HL-60/S4 treated with retinoic acid at 250 ng/mL for 4 days and 3 days (cell line): ENCODE data around the gene SEMA3B.
"Not testable (repeated sequence)": the region's sequence is repeated elsewhere in the genome, so short reads cannot be mapped to it uniquely, and the experiment has no call there.

ENCODE experiments used
- in situ Hi-C: fragments of 300-500 bp; cut with MboI; formaldehyde crosslinking; loops from 2 replicates; pipeline ENCODE4 v1.7.0; 2022; ENCODE audit warnings: low sequenced_read_pairs

The SEMA3B gene

DNA sequence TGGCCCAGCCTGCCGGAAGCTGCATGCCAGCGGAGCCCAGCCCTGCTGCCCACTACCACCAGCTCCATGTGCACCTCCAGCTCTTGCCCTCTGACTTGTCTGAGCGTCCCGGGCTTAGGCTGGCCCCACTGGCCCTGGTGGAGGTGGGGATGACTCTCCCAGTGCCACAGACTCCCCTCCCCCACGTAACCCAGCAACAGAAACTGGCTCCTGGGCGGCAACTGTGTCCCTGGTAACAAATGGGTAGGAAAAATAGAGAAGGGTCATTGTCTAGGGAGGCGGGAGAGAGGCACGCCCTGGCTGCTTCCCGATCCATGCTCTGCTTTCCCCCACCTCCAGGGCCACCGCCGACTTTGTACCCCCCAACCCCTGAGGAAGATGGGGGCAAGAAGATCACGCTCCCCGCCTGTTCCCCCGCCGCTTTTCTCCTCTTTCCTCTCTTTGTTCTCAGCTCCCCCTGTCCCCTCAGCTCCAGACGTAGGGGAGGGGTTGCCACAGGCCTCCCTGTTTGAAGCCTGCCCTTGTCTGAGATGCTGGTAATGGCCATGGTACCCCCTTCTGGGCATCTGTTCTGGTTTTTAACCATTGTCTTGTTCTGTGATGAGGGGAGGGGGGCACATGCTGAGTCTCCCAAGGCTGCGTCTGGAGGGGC is 10.8 kb upstream of the SEMA3B start:
- in situ Hi-C loops = no loop called here

DNA sequence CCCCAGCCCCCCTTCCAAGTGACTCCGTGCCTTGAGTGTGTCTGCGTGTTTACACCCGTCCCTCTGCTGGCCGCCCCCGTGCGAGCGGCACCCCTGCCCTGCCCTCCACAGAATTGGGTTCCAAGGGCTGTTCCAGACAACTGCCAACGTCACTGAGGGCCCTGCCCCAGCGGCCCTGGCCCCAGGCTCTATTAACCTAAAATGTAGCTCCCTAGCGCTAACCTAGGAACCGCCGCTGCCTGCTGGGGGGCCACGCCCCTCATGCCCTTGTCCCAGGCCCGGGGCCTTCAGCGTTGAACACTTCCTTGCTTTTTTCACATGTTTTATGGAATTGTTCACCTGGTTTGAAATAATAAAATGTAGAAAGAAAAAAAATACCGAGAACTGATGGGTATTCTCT is 10.0 kb upstream of the SEMA3B start:
- in situ Hi-C loops = no loop called here

DNA sequence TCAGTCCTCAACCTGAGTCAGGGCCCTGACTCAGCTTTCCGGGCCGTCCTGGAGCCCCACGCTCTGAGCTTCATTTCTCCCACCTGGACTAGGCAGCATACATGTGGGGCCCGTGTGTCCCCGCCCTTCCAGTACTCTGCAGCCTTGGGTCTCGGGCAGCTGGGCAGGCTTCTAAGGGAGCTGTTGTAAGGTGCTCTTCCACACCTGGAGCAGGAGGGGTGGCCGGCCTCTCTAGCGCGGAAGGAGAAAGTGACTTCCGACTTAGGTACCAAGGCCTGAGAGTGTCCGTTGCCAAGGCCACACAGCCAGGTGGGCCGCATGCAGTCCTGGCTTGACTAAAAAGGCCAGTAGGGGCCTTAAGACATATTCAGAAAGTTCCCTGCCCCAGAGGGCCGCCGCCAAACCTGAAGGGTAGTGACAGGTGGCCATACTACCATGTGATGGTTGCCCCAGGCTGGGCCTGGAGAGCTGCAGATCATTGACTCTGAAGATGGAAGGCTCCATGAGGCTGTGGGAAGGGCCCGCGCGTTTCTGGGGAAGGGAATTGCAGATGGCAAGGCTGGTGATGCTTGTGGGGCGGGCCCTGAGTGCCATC is 9.4 kb upstream of the SEMA3B start:
- in situ Hi-C loops = no loop called here

DNA sequence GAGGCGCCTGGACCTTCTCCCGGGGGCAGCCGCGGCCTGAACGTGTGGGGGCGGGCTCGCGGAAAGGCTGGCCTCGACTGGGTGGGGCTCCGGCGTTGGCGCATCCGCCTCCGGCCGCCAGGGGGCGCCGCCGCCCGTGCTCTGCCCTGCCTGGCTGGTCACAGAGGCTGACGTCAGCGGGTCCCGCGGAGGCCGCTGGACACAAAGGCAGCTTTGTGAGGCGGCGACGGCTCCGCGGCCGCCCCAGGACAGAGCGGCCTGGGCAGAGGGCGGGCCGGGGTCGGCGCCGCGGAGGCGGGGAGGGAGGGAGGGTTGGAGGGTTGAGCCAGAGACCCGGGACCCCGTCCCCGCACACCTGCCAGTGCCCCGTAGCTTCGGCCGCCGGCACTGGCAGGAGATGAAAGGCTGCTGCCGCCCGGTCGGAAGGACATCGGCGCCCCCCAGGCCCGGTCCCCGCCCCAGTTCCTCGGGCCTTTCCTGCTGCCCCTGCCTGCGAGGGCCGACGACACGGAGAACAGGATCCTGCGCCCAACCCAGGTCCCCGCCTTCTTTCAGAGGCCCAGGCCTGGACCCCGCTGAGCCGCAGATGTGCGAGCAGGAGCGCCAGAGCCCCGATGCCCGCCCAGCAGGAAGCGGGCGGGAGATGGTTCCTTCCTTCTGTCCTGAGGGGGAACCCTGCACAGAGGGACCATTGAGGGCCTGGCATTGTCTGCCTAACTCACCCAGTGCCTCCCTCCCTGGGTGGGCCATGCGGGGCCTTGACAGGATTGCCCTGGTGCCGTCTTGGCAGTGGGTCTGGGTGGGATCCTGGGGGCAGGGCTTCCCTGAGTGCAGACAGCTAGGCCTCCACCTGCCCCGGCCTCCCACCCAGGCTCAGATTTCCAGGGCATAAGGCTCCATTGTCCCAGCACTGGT is 8.7 kb upstream of the SEMA3B start:
- in situ Hi-C loops = no loop called here

DNA sequence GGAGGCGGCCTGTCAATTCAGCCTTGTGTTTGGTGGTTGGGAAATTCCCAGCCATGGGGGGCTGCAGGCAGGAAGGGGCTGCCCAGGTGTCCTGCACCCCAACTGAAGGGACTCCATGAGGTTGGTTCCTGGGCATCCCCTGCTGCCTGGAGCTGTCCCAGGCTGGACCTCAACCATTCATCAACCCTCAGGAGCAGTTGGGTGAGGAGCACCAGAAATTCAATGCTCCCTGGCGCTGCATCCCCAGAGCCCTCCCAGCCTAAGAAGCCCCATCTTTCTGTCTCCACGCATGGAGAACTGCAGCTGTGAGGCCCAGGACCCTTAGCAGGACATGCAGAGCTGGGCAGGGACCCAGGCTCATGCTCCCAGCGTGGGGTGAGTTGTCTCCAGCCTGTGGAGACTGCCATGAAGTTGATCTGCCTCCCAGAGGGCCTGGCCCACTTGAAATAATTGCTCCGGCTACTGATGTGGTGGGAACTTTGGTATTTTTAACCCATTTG is 8.0 kb upstream of the SEMA3B start:
- in situ Hi-C loops = no loop called here

DNA sequence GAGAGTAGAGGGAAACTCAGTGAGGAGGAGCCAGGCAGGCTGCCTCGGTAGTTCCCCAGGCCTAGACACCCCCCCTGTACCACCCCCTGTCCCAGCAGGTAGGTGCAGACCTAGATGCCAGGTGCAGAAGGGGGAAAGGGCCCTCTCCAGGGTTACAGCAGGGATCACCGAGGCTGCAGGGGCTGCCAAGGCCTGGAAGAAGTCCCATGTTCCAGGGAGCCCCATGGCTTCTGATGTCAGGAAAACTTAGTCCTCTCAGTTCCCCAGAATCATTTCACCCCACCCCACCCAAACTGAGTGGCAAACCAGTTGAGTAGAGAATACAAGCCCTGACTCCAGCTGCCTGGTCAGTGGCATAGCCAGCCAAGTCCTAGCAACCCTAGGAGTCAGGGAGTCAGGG is 7.4 kb upstream of the SEMA3B start:
- in situ Hi-C loops = no loop called here

DNA sequence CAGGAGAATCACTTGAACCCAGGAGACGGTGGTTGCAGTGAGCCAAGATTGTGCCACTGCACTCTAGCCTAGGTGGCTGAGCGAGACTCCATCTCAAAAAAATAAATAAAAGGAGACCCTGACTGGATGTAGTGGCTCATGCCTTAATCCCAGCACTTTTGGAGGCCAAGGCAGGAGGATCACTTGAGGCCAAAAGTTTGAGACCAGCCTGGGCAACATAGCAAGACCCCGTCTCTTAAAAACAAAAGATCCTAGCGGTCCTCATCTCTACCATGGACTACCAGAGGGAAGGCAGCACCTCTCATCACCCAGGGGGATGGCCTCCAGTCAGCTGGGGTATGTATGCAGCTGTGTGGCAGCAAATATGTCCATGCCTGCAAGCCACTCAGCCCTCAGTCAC is 6.7 kb upstream of the SEMA3B start:
- in situ Hi-C loops = not testable (repeated sequence)

DNA sequence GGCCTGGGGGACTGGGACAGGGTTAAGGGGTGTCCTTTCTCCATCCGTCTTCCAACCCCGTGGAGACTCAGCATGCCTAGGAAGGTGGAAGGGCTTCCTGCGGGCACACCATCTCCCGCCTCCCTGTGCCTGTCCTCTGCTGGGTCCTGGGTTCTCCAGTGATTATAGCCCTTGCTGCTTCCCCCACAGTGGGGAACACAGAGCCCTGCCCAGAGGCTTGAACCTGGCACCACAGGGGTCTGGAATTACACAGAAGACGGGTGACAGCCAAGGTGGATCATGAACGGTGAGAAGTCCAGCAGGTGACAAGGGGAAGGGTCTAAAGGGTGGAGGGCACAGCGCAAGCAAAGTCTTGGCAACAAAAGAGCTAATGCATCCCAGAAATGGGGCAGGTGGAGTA is 6.2 kb upstream of the SEMA3B start:
- in situ Hi-C loops = no loop called here

DNA sequence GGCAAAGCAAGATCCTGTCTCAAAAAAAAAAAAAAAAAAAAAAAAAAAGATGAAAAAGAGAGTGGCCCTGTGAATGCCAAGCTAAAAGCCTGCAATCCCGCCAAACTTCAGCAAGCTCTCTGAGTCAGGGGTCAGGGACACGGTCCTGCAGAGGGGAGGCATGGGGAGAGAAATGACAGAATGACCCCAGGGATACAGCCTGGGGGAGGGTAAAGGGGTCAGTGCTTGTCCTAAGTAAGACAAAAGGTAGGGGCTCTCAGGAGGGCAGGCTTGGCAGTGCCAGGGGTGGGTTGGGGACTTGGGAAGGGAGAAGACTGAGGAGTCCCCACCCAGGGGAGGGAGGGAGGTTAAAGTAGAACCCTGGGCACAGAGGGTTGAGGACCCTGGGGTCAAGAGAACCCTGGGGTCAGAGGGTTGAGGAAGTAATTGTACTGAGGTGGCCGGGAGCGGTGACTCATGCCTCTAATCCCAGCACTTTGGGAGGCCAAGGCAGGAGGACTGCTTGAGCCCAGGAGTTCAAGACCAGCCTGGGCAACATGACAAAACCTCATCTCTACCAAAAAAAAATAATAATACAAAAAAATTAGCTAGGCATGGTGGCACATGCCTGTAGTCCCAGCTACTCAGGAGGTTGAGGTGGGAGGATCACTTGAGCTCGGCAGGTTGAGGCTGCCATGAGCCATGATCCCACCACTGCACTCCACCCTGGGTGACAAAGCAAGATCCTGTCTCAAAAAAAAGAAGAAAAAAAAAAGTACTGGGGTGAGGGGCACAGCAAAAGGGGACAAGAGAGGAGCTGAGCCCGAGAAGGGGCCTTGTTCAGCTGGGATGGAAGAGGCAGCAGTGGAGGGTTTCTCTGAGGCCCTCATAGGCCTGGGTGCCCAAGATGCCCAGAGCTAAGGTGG is 5.2 kb upstream of the SEMA3B start:
- in situ Hi-C loops = no loop called here

DNA sequence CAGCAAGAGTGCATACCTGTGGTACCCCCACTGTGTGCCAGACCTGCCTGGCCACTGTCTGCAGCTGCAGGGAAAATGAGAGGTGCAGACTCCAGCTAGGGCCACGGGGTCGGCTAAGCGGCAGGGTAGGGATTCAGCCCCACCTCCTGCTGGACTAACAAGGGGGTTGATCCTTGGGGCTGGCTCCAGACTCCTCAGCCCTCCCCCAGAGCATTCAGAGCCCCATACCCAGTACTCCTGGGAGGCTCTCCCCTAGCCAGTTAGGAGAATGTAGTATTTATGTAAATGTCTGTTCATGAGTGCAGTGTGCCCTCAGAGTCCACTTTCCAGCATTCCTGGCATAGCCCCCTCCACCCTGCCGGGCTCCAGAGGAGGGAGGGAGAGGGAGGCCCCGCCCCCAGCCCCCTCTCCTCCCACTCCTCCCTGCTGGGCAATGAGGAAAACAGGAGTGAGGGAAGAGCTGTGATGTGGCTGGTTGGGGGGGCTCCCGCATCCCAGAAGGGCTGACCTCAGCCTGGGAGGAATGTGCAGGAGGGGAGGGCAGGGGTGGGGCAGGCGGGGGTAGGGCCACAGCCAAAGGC is 4.5 kb upstream of the SEMA3B start:
- in situ Hi-C loops = no loop called here

DNA sequence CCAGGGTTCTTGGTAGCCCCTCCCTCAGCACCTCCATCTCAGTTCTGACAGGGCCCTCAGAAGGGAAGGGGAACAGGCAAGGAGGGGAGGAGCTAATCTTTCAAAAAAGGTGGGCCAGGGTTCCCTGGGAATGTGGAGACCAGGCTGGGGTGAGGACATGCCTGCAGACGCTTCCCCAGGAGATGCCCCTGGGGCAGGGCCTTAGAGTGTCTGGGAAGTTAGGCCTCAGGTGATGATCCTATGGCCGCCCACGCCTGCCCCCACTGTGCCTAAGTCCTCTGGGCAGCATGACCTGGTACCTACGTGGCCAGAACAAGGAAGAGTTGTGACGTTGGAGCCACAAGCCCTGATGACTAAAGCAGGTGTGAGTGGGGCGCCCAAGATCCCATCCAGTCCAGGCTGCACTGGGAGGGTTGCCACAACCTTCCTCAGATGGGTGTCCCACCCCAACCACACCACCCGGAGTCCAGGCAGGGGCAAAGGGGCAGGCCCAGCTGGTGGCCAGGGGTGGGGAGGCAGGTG is 3.9 kb upstream of the SEMA3B start:
- in situ Hi-C loops = no loop called here

DNA sequence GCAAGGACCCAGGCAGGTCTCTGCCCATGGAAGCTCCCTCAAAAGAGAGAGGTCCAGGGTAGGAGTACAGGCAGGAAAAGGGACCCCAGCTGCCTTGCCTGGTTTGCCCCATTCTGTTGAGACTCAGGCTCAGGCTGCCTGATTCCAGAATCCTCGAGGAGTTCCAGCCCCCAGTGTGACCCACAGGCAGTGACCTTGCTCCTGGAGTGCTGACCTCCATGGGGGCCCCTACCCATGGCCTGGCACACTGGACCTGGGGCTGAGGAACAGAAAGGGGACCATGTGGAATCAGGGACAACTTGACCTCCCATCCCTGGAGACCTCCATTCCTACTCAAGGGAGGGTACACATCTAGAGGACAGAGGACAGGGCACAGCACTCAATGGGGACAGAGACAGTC is 3.4 kb upstream of the SEMA3B start:
- in situ Hi-C loops = no loop called here

DNA sequence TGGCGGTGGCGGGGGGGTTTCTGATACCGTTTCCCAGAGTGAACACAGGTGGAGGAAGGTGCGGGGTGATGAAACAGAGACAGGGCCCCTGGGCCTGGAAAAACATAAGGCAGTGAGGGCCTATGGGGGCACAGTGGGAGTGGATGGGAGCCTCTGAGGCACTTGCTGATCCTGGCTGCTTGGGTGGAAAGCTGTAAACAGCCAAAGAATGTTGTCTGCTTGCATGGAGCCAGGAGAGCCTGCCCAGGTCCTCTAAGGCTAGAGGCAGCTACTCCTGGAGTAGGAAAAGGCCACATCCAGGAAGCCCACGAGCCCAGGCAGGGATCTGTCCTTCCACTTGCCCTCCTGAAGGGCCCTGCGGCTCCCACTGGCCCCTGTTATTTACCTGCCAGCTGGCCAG is 2.9 kb upstream of the SEMA3B start:
- in situ Hi-C loops = no loop called here

DNA sequence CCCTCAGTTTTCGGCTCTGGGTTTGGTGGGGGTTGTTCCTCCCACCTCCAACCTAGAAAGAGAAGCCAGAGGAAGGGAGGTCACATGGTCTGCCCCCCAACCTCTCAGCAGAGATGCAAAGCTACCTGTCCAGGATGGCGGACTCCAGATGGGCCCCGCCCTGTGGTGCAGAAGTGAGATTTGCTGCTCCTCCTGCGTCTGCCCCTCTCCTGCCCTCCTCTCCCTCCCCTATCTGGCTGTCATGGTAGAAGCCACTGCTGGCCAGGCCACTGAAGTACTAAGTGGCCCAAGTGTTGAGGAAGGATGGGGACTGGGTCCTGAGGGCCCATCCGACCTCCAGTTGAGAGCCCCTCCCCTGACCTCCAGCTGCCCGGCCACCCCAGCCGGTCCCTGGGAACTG is 2.1 kb upstream of the SEMA3B start:
- in situ Hi-C loops = no loop called here

DNA sequence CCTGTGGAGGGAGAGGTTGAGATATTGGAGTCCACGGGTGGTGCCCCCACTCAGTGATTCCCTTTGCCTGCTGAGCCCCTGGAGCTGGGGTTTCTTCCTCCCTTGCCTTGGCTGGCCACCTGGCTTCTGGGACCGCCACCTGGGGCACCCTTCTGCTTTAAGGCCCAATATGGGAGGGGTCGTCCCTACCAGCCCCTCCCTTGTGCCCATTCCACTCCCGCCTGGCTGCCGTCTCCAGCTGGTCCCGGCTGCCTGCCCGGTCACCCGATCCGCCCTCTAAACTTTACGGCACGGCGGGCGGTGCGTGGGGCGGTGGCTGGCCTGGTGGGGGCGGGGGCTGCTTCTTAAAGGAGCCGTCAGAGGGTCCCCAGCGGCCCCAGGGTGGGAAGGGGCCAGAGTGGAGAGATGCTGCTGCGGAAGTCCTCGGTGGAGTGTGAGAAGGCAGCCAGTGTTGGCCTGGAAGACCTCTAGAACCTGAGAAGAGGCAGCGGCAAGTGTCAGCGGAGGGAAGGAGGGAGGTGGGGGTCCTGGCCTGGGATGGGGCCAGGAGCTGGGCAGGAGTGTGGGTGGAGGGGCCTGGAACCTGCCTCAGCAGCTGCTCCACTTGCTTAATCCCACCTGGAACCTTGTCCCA is 1.6 kb upstream of the SEMA3B start:
- in situ Hi-C loops = no loop called here

DNA sequence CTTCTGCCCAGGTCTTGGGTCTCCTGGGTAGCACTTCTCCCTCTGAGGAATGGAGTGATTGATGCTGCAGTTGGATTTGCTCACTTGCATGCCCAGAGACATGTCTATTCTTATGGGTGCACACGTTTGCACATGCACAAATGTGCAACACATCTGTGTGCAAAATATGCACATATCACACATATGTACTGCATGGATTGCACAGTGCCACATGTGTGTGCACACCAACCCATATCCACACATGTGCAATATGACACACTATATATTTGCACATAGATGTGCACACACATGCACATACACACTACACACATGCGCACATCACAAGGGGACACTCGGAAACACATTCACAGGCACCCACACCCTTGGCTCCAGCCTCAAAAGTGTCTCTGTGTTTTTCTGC is 671 bp upstream of the SEMA3B start:
- in situ Hi-C loops = no loop called here

DNA sequence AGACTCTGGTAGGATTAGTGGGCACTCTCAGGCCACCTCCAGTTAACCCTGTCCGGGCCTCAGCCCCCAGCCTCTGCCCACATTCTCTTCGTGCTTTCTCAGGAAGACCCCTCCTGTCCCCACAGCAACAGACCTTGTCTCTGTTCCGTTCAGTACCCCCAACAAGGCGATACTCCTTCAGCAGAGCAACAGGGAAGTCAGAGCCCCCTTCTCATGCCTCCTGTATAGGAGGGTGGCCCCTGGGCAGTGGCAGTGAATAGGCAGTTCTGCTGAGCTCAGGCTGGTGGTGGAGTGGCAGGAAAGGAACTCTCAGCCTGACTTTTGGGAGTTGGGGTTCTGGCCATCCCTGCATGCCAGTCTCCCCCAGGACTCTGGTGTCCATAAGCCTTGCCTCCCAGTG is 513 bp downstream of the SEMA3B start:
- in situ Hi-C loops = no loop called here

DNA sequence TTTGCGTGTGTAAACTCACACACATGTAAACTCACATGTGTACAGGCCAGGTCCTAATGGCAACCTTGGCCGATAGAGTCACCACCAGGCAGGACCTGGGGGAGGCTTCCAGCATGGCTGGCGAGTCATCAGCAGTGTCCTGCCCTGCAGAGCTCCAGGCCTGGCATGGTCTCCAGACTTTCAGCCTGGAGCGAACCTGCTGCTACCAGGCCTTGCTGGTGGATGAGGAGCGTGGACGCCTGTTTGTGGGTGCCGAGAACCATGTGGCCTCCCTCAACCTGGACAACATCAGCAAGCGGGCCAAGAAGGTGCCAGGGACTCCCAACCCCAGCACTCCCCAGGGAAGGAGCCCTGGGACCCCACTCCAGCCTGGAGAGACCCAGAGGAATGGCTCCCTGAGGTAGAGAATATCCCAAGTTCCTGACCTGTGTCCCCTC is 1.0 kb downstream of the SEMA3B start:
- in situ Hi-C loops = no loop called here

DNA sequence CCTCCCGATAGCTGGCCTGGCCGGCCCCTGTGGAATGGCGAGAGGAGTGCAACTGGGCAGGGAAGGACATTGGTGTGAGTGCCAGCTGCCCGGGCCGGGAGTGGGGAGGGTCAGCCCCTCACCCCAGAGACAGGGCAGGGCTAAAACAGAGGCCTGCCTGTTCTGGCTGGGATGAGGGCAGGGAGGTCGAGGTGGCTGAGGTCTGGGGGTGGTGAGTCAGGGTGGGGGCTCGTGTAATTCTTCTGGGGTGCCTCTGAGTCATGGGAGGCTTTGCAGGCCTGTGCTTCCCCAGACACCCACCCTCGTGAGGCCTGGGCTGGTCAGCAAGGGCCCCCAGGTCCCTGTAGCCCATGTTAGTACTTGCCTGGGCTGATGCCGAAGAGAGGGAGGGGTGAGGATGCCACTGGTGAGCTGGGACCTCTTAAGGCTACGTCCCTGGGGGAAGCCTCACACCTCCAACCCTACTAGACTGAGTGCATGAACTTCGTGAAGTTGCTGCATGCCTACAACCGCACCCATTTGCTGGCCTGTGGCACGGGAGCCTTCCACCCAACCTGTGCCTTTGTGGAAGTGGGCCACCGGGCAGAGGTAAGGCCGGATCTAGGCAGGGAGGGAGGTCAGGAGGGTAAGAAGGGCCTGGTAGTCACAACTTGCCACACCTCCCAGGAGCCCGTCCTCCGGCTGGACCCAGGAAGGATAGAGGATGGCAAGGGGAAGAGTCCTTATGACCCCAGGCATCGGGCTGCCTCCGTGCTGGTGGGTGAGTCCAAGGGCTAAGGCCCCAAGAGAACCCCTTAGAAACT is 1.7 kb downstream of the SEMA3B start:
- in situ Hi-C loops = no loop called here
